ENCODE results near the gene PHLPP1. TPM values are rescaled to one million over a fixed set of nuclear protein-coding genes. Genes with fewer than 3 reads are reported as not detected.
"Not testable (repeated sequence)": the region's sequence is repeated elsewhere in the genome, so short reads cannot be mapped to it uniquely, and the experiment has no call there.

PHLPP1 gene
- total RNA-seq, 1 donor from 2014 or later, result 12.3 TPM

DNA sequence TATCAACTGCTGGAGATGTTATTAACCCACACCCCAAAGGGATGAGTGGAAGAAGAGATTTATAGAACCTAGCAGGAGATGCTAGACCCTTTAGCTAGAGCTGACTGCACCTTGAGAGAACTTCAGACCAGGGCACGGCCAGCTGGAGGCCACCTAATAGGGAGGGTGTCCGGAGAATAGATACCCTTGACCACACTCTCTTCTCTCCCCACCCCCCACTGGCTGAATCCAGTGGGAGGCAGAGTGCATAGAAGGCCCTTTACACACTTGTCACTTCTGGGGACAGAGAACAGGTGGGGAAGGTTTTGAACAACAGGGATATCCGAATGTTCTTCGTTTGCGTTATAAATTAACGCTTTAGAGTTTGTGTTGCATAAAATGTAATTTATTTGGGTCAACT, 84.6 kb downstream of the PHLPP1 start:
- H3K36me3 Mint-ChIP-seq (ENCODE audit: low read depth), result no peaks in the 10 kb centered on the region
- no peaks in the 10 kb centered on the region for H3K9me3 Mint-ChIP-seq
- intact Hi-C loops (cut with micrococcal nuclease), result no loop called here
- peaks cover 8% of the 10 kb centered on the region for H3K4me1 Mint-ChIP-seq
- no peak overlapping the region for H3K4me3 Mint-ChIP-seq
- H3K27me3 Mint-ChIP-seq, result no peaks in the 10 kb centered on the region
- H3K27ac Mint-ChIP-seq, result no peak overlapping the region
- DNase-seq, result no peak

DNA sequence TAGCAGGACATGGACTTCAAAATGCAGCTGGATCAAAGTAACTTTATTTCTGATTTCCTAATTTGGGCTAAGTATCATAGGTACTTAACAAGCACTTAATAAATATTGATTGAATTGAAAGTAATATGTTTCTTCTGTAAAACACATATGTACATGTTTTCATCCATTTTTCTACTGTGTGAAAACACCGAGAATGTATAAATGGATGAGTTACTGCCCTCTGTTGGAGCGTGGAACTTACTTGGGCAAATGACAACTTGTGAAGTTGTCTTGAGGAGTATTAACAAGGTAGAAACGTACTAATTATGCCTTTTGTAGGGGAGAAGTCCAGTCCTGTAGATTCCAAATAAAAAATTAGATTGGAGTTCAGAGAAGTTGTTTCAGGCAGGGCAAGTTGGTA, 87.2 kb downstream of the PHLPP1 start:
- no peaks in the 10 kb centered on the region for H3K4me1 Mint-ChIP-seq
- H3K27ac Mint-ChIP-seq, result no peak overlapping the region
- no peaks in the 10 kb centered on the region for H3K27me3 Mint-ChIP-seq
- intact Hi-C loops (cut with micrococcal nuclease), result no loop called here
- no peak overlapping the region for H3K4me3 Mint-ChIP-seq
- H3K36me3 Mint-ChIP-seq (ENCODE audit: low read depth), result no peaks in the 10 kb centered on the region
- no peak for DNase-seq
- H3K9me3 Mint-ChIP-seq, result no peaks in the 10 kb centered on the region

- H3K9me3 Mint-ChIP-seq, result no peaks in the 10 kb centered on the region
- no peaks in the 10 kb centered on the region for H3K36me3 Mint-ChIP-seq (ENCODE audit: low read depth)
- no peak for DNase-seq
- no peak overlapping the region for H3K27ac Mint-ChIP-seq
- H3K4me3 Mint-ChIP-seq, result no peak overlapping the region
- H3K4me1 Mint-ChIP-seq, result no peaks in the 10 kb centered on the region
- H3K27me3 Mint-ChIP-seq, result no peaks in the 10 kb centered on the region
- intact Hi-C loops (cut with micrococcal nuclease), result no loop called here
These were observed 92.1 kb downstream of the PHLPP1 start for GRCh38 chr18:62807396-62807795.

DNA sequence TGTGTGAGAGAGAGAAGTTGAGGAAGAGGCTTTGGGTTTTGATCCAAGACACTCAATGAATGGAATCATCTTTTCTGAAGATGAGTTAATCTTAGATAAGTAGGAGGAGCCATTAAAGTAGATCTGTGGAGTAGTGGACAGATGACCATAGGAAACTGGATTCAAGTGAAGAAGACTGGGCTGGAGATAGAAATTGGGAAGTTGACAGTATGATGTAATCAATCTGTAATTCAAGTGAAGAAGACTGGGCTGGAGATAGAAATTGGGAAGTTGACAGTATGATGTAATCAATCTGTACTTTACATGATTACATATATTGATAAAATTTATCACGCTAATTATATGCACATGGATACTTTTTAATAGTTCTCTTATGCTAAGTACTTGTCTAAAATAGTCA, 92.8 kb downstream of the PHLPP1 start:
- Mint-ChIP-seq H3K27ac (no peak overlapping the region), H3K36me3 (ENCODE audit: low read depth) (no peaks in the 10 kb centered on the region), H3K4me1 (no peaks in the 10 kb centered on the region), H3K27me3 (no peaks in the 10 kb centered on the region), H3K4me3 (no peak overlapping the region), H3K9me3 (no peaks in the 10 kb centered on the region)
- no peak for DNase-seq
- intact Hi-C loops (cut with micrococcal nuclease), result no loop called here

GRCh38 chr18:62809445-62809844, 94.1 kb downstream of the PHLPP1 start:
- H3K27ac Mint-ChIP-seq; H3K4me3 Mint-ChIP-seq; H3K4me1 Mint-ChIP-seq; H3K27me3 Mint-ChIP-seq; H3K36me3 Mint-ChIP-seq (ENCODE audit: low read depth); H3K9me3 Mint-ChIP-seq; DNase-seq; intact Hi-C loops (cut with micrococcal nuclease): not testable (repeated sequence)

DNA sequence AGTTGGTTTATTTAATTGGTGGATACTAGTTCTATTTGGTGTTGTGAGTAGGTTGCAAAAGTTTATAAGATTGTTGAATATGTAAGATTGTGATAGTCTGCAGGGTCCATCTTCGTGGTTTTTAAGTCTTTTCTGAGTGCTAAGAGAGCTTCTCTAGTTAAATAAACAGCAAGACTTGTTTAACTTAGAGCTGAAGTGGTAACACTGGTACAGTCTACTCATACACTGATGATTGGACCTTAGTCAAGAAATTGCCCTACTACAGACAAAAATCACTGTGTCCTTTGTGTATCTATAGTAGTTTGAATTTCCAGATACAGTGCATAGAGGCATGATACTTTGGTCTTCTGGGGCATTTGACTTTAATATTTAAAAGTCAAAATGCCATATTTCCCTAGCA, 94.6 kb downstream of the PHLPP1 start:
- intact Hi-C loops (cut with micrococcal nuclease), result no loop called here
- no peaks in the 10 kb centered on the region for H3K36me3 Mint-ChIP-seq (ENCODE audit: low read depth)
- H3K27ac Mint-ChIP-seq, result no peak overlapping the region
- DNase-seq, result no peak
- H3K4me1 Mint-ChIP-seq, result no peaks in the 10 kb centered on the region
- no peaks in the 10 kb centered on the region for H3K27me3 Mint-ChIP-seq
- no peaks in the 10 kb centered on the region for H3K9me3 Mint-ChIP-seq
- no peak overlapping the region for H3K4me3 Mint-ChIP-seq

DNA sequence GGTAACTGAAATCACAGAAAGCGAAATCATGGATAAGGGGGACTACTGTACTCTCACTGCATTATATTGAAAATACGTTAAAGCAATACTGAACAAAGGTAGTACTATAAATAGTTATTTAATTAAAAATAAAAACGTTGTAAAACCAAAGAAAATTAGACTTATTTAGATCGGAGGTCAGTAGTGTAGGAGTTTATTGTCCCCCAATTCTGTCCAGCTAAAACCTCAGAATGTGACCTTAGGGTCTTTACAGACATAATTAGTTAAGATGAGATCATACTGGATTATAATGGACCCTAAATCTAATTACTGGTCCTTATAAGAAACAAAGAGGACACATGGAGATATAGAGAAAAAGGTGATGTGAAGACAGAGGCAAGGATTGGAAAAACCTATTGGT, 95.3 kb downstream of the PHLPP1 start:
- Mint-ChIP-seq H3K4me3 (no peak overlapping the region), H3K27ac (no peak overlapping the region), H3K4me1 (peaks cover 3% of the 10 kb centered on the region), H3K36me3 (ENCODE audit: low read depth) (no peaks in the 10 kb centered on the region), H3K9me3 (no peaks in the 10 kb centered on the region), H3K27me3 (no peaks in the 10 kb centered on the region)
- no peak for DNase-seq
- intact Hi-C loops (cut with micrococcal nuclease), result no loop called here

DNA sequence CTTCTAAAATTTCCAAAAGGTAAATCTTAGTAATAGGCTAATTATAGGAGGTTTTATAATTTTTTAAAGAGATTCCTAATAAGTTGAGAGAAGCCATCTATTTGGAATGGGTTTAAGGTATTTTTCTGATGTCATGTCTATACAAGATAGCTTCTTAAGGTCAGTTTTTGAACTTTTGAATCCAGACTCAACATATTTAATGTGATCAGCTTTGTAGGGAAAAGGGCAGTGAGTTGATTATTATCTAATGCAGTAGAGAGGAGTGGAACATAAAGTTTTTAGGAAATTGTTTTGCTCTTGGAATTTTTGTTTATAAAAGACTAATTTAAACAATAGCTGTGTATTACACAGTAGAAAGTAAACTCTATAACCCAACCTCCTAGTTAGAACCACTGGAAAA, 96.3 kb downstream of the PHLPP1 start:
- Mint-ChIP-seq H3K27me3 (no peaks in the 10 kb centered on the region), H3K36me3 (ENCODE audit: low read depth) (no peaks in the 10 kb centered on the region), H3K27ac (no peak overlapping the region), H3K9me3 (no peaks in the 10 kb centered on the region), H3K4me1 (peaks cover 3% of the 10 kb centered on the region), H3K4me3 (no peak overlapping the region)
- intact Hi-C loops (cut with micrococcal nuclease), result no loop called here
- DNase-seq, result no peak

DNA sequence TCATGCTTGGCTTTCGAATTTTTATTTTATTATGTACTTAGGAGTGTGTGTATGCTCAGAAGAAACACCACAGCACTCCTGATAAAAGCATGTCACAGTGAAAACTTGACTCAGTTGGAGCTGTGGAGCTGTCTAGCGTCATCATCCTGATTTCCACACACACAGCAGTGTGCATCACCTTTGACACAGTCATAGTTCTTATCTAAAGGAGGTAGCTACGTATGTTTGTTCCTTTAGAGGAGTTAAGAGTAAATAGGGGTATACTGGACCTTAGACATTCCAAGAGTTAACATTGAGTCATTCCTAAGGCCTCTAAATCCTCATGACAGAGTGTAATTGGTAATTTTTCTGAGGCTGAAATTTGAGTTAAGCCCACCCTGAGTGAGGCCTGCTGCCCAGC, 96.9 kb downstream of the PHLPP1 start:
- intact Hi-C loops (cut with micrococcal nuclease), result no loop called here
- Mint-ChIP-seq H3K4me3 (no peak overlapping the region), H3K27ac (no peak overlapping the region), H3K27me3 (no peaks in the 10 kb centered on the region), H3K36me3 (ENCODE audit: low read depth) (no peaks in the 10 kb centered on the region), H3K4me1 (peaks cover 3% of the 10 kb centered on the region), H3K9me3 (no peaks in the 10 kb centered on the region)
- no peak for DNase-seq

GRCh38 chr18:62812876-62813275, 97.5 kb downstream of the PHLPP1 start:
- Mint-ChIP-seq H3K9me3 (no peaks in the 10 kb centered on the region), H3K4me3 (no peak overlapping the region)

DNA sequence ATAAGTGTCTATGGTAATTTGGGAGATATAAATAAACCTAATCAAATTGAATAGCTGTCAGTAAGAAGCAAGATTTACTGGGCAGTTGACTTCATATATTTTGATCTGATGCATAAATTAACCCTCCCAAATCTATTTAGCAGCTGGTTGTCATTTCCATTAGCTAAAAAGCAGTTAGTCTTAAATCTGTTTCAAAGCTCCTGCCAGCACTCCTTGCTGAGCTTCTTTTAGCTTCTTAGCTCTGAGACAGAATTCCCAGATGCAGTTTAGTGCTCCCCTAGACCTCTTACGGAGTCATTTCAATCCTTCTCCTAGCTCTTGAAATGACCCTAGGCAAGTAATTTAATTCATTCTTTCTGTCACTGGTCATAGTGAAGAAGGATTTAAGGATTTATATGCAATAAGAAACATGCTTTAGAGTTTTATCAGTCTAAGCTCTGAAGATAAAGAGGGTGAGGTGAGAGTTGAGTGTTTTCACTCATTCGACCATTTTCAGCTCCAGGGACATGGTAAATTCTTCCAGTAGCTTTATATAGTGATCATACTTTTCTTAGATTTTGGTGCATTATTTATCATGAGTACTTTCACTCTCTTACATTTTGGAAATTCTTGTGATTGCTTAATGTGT, 98.9 kb downstream of the PHLPP1 start:
- intact Hi-C loops (cut with micrococcal nuclease), result no loop called here
- no peak overlapping the region for H3K27ac Mint-ChIP-seq
- peaks cover 3% of the 10 kb centered on the region for H3K4me1 Mint-ChIP-seq
- no peaks in the 10 kb centered on the region for H3K9me3 Mint-ChIP-seq
- peaks cover 2% of the 10 kb centered on the region for H3K27me3 Mint-ChIP-seq
- DNase-seq, result no peak
- H3K36me3 Mint-ChIP-seq (ENCODE audit: low read depth), result no peaks in the 10 kb centered on the region
- no peak overlapping the region for H3K4me3 Mint-ChIP-seq

More at GRCh38 chr18:62812876-62813275, 97.5 kb downstream of the PHLPP1 start:
- Mint-ChIP-seq H3K36me3 (ENCODE audit: low read depth) (no peaks in the 10 kb centered on the region), H3K27me3 (no peaks in the 10 kb centered on the region), H3K4me1 (peaks cover 3% of the 10 kb centered on the region), H3K27ac (no peak overlapping the region)
- intact Hi-C loops (cut with micrococcal nuclease), result no loop called here
- DNase-seq, result no peak

DNA sequence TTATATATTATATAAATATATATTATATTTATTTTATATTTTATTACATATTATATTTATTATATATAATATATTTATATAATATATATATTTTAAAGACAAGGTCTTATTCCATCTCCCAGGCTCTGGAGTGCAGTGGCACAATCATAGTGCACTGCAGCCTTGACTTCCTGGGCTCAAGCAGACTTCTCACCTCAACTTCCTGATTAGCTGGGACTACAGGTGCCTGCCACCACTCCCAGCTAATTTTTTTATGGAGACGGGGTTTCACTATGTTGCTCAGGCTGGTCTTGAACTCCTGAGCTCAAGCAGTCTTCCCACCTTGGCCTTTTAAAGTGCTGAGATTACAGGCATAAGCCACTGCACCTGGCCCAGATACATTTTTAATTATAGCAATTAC, 110.0 kb downstream of the PHLPP1 start:
- peaks cover 4% of the 10 kb centered on the region for H3K4me1 Mint-ChIP-seq
- intact Hi-C loops (cut with micrococcal nuclease), result no loop called here
- H3K4me3 Mint-ChIP-seq, result no peak overlapping the region
- H3K27ac Mint-ChIP-seq, result no peak overlapping the region
- H3K27me3 Mint-ChIP-seq, result no peaks in the 10 kb centered on the region
- no peak for DNase-seq
- H3K36me3 Mint-ChIP-seq (ENCODE audit: low read depth), result no peaks in the 10 kb centered on the region
- H3K9me3 Mint-ChIP-seq, result no peaks in the 10 kb centered on the region

- H3K27ac Mint-ChIP-seq, result no peak overlapping the region
- no peaks in the 10 kb centered on the region for H3K27me3 Mint-ChIP-seq
- no peak overlapping the region for H3K4me3 Mint-ChIP-seq
- no peak for DNase-seq
- no peaks in the 10 kb centered on the region for H3K9me3 Mint-ChIP-seq
- intact Hi-C loops (cut with micrococcal nuclease), result no loop called here
- H3K36me3 Mint-ChIP-seq (ENCODE audit: low read depth), result peaks cover 3% of the 10 kb centered on the region
- peaks cover 4% of the 10 kb centered on the region for H3K4me1 Mint-ChIP-seq
These were observed 112.1 kb downstream of the PHLPP1 start for GRCh38 chr18:62827397-62827796.

DNA sequence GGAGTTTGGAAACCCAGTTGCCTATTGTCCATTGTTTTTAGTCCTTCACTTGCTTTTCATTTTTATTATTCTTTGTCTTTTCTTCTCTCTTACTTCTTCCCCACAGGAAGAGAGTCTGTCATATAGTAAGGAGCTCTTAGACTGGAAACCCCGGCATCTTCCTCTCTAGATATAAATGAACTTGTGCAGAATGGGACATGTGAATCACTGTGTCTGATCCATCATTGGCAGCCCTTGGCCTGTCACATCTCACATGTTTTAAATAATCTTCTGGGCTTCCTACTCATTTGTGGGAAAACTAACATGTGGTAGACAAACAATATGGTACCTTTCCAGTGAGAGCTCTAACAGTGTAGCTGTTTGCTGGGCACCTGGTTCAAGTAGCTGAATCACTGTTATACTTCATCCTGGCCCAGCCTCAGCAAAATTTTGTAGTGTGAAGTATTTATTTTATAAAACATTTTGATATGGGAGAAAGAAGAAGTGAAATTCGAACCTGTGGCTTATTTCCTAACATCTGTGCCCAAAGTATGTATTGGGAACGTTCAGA, 112.8 kb downstream of the PHLPP1 start:
- DNase-seq, result no peak
- H3K36me3 Mint-ChIP-seq (ENCODE audit: low read depth), result peaks cover 3% of the 10 kb centered on the region
- intact Hi-C loops (cut with micrococcal nuclease), result no loop called here
- H3K27ac Mint-ChIP-seq, result no peak overlapping the region
- H3K4me3 Mint-ChIP-seq, result no peak overlapping the region
- no peaks in the 10 kb centered on the region for H3K9me3 Mint-ChIP-seq
- H3K4me1 Mint-ChIP-seq, result peaks cover 4% of the 10 kb centered on the region
- H3K27me3 Mint-ChIP-seq, result no peaks in the 10 kb centered on the region

DNA sequence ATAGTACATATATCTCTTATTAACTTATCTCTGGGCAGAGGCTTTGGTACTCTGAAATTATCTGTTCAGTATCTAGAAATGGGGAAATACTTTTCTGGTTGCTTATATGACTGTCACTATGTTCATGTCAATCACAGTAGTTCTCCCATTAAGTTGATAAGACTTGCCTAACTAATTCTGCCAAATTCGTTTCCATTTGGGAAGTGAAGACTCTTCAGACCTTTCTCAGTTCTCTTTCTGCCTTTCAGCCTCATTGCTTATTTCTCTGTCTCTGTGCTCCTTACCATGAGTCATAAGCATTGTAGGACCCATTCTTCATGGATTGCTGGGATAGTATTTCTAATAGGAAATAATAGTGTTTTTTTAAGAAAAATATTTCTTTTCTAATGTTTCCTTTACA, 113.5 kb downstream of the PHLPP1 start:
- no peak for DNase-seq
- no peaks in the 10 kb centered on the region for H3K27me3 Mint-ChIP-seq
- no peaks in the 10 kb centered on the region for H3K9me3 Mint-ChIP-seq
- peaks cover 3% of the 10 kb centered on the region for H3K36me3 Mint-ChIP-seq (ENCODE audit: low read depth)
- no peak overlapping the region for H3K4me3 Mint-ChIP-seq
- H3K27ac Mint-ChIP-seq, result no peak overlapping the region
- intact Hi-C loops (cut with micrococcal nuclease), result no loop called here
- peaks cover 4% of the 10 kb centered on the region for H3K4me1 Mint-ChIP-seq
